ENCODE results near the gene ECD. TPM values are rescaled to one million over a fixed set of nuclear protein-coding genes. Genes with fewer than 3 reads are reported as not detected.
A peak's percentile ranks its signal among the peaks of the same experiment; 100 is the strongest.
"Not testable (repeated sequence)": the region's sequence is repeated elsewhere in the genome, so short reads cannot be mapped to it uniquely, and the experiment has no call there.

The ECD gene
- total RNA-seq, 1 experiment from 2014 or later = 33.7 TPM

DNA sequence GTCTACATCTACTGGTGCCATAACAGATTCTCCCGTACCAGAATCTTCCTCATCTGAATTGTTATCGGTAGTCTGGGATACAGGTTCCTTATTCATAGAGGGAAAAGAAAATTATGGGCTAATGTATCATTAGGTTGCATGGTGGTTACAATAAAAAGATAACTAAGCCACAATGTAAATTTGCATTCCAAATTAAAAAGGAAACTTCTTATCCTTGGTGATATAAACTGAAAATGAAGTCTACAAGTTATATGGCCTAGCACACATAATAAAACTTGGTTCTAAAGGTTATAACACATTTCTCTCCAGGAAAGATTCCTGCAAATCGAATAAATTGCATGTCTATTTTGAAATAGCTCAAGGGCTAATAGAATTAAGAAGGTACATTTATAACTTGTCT, 33.1 kb downstream of the ECD start:
- DNase-seq = no peak
- Histone ChIP-seq H3K36me3 (replicated peaks; ENCODE audit: control insufficient read depth, insufficient read depth, low read length) (peaks cover 14% of the 10 kb centered on the region), H3K27me3 (ENCODE audit: control insufficient read depth, insufficient read depth, low read length) (no peaks in the 10 kb centered on the region), H3K4me3 (ENCODE audit: insufficient read depth, low read depth, low read length) (no peak overlapping the region)

GRCh38 chr10:73131913-73132686, 35.7 kb downstream of the ECD start:
- Histone ChIP-seq H3K36me3 (replicated peaks; ENCODE audit: control insufficient read depth, insufficient read depth, low read length) (peaks cover 11% of the 10 kb centered on the region), H3K27me3 (ENCODE audit: control insufficient read depth, insufficient read depth, low read length) (no peaks in the 10 kb centered on the region), H3K4me3 (ENCODE audit: insufficient read depth, low read depth, low read length) (no peak overlapping the region)
- DNase-seq = no peak

- Histone ChIP-seq H3K27me3 (ENCODE audit: control insufficient read depth, insufficient read depth, low read length) (no peaks in the 10 kb centered on the region), H3K36me3 (replicated peaks; ENCODE audit: control insufficient read depth, insufficient read depth, low read length) (peaks cover 8% of the 10 kb centered on the region), H3K4me3 (ENCODE audit: insufficient read depth, low read depth, low read length) (no peak overlapping the region)
- no peak for DNase-seq
These were observed 36.5 kb downstream of the ECD start for GRCh38 chr10:73131301-73131700.

DNA sequence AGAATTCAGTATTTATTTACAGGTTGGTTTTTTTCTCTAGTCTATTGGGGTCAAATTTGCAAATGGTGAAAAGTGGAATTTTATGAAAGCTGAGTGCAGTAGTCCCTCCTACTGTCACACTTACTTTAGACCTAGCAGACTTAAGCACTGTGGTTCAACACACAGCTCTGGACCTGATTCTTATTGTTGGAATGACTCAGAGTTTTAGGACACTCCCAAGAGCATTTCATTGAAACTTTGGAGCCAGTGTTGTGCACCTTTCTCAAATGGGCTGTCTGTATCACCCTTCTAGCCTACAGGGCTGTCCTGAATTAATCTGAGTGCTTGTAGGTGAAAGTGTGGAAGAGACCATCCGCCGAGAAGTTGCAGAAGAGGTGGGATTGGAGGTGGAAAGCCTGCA, 41.5 kb downstream of the ECD start:
- Histone ChIP-seq H3K36me3 (replicated peaks; ENCODE audit: control insufficient read depth, insufficient read depth, low read length) (peaks cover 7% of the 10 kb centered on the region), H3K4me3 (ENCODE audit: insufficient read depth, low read depth, low read length) (no peak overlapping the region), H3K27me3 (ENCODE audit: control insufficient read depth, insufficient read depth, low read length) (no peaks in the 10 kb centered on the region)
- no peak for DNase-seq

DNA sequence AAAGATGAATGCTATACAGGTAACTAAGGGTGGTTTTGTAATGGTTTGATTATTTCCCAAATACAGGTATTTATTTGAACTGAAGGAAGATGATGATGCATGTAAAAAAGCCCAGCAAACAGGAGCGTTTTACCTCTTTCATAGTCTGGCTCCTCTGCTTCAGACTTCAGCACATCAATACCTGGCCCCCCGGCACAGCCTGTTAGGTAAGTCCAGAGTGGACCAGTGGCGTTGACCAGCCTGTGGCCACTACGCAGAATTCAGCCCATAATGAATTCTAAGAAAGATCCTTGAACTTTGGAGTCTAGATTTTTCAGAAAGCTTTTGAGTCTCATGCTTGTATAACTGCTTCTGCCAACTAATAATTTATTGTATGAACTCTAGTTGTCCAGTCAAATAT, 47.9 kb downstream of the ECD start:
- Histone ChIP-seq H3K36me3 (replicated peaks; ENCODE audit: control insufficient read depth, insufficient read depth, low read length) (peaks cover 2% of the 10 kb centered on the region), H3K4me3 (ENCODE audit: insufficient read depth, low read depth, low read length) (no peak overlapping the region), H3K27me3 (ENCODE audit: control insufficient read depth, insufficient read depth, low read length) (no peaks in the 10 kb centered on the region)
- DNase-seq = no peak

DNA sequence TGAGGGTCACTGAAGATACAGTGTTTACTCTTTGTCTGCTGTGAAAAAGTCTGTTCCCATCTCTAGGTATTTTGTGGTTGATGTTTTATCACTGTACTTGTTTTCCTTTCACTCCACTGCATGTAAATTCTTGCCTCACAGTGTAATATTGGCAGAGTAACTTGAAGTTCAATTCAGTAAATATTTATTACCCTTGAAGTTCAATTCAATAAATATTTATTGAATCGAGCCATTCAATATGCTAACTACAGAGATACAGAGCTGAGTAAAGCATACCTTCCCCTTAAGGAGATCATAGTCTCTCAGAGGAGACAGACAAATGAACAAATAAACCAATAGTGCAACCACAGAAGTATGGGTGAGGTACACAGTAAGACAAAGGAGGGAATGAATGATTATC, 48.4 kb downstream of the ECD start:
- Histone ChIP-seq H3K4me3 (ENCODE audit: insufficient read depth, low read depth, low read length) (no peak overlapping the region), H3K36me3 (replicated peaks; ENCODE audit: control insufficient read depth, insufficient read depth, low read length) (peaks cover 2% of the 10 kb centered on the region; the same call in 1 of the 2 replicates), H3K27me3 (ENCODE audit: control insufficient read depth, insufficient read depth, low read length) (no peaks in the 10 kb centered on the region)
- no peak for DNase-seq

DNA sequence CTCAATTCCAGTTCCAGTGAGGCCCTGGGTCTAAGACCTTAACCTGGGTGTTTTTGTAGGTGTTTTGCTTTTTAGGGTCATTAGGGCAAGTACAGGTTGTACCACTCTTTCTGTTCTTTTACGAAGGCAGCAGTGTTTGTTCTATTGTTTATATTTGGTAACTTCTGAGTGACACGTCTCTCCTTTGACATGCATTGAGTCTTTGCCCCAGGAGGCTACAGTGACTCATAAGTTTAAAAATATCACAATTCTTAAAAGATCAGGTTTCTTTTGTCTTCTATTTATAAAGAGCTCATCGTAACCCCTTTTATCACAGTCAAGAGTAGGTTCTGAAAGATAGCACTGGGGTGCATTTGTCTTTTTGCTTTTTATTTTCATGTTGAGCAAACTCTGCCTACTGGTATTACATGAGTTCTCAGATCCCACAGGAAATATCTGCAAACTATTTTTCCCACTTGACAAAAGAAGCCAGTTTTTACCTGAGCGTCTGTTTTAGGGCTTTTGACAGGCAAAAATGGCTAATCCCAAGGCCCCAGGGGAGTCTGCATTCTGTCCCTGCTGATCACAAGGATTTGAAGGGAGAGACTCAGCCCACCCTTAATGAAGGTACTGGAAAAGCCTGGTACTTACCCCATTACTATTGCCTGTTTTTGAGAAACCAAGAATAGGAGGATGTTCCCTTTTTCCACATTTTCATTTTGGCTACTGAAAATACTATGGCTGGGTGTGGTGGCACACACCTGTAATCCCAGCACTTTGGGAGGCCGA, 49.6 kb downstream of the ECD start:
- DNase-seq = peak; percentile 35
- no peak overlapping the region for H3K4me3 ChIP-seq (ENCODE audit: insufficient read depth, low read depth, low read length)
- H3K36me3 ChIP-seq (replicated peaks; ENCODE audit: control insufficient read depth, insufficient read depth, low read length) = no peaks in the 10 kb centered on the region
- no peaks in the 10 kb centered on the region for H3K27me3 ChIP-seq (ENCODE audit: control insufficient read depth, insufficient read depth, low read length)

- no peaks in the 10 kb centered on the region for H3K36me3 ChIP-seq (replicated peaks; ENCODE audit: control insufficient read depth, insufficient read depth, low read length)
- DNase-seq = no peak
- no peak overlapping the region for H3K4me3 ChIP-seq (ENCODE audit: insufficient read depth, low read depth, low read length)
- H3K27me3 ChIP-seq (ENCODE audit: control insufficient read depth, insufficient read depth, low read length) = no peaks in the 10 kb centered on the region
These were observed 51.8 kb downstream of the ECD start for GRCh38 chr10:73116017-73116416.

DNA sequence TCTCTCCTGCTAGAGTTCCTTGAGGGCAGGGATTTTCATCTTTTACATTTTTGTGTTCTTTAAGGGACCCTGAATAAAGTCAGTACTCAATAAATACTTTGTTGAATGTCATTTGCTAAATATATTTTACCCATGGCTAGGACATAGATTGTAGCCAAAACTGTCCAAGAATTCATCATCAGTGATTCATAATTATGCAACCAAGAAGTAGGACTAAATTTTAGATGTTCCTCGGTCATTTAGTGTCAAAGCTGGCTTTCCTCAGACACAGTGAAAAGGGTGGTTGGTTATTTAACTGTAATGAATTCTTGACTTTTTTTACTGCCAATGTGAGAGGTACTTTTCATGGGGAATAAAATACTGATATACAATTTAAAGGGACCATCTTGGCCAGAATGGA, 54.3 kb downstream of the ECD start:
- no peak overlapping the region for H3K4me3 ChIP-seq (ENCODE audit: insufficient read depth, low read depth, low read length)
- no peaks in the 10 kb centered on the region; the same call in 1 of the 2 replicates for H3K36me3 ChIP-seq (replicated peaks; ENCODE audit: control insufficient read depth, insufficient read depth, low read length)
- H3K27me3 ChIP-seq (ENCODE audit: control insufficient read depth, insufficient read depth, low read length) = no peaks in the 10 kb centered on the region
- DNase-seq = no peak

DNA sequence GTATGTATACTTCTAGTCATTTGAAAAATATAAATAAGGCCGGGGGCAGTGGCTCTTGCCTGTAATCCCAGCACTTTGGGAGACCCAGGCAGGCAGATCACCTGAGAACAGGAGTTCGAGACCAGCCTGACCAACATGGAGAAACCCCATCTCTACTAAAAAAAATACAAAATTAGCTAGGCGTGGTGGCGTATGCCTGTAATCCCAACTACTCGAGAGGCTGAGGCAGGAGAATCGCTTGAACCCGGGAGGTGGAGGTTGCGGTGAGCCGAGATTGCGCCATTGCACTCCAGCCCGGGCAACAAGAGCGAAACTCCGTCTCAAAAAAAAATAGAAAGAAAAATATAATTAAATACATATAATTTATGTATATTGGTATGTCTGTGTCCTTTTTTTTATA, 55.8 kb downstream of the ECD start:
- not testable (repeated sequence) for H3K4me3 ChIP-seq (ENCODE audit: insufficient read depth, low read depth, low read length); H3K27me3 ChIP-seq (ENCODE audit: control insufficient read depth, insufficient read depth, low read length); DNase-seq; H3K36me3 ChIP-seq (replicated peaks; ENCODE audit: control insufficient read depth, insufficient read depth, low read length)

- H3K36me3 ChIP-seq (replicated peaks; ENCODE audit: control insufficient read depth, insufficient read depth, low read length) = no peaks in the 10 kb centered on the region; the same call in 1 of the 2 replicates
- no peaks in the 10 kb centered on the region for H3K27me3 ChIP-seq (ENCODE audit: control insufficient read depth, insufficient read depth, low read length)
- peak within 1 kb of the TSS; percentile 46 for H3K4me3 ChIP-seq (ENCODE audit: insufficient read depth, low read depth, low read length)
- DNase-seq = peak; percentile 78
These were observed 57.4 kb downstream of the ECD start, which contains the start of gene NUDT13 for GRCh38 chr10:73110345-73110849. Gene NUDT13, plus strand, starts transcription at chr10:73110455. Its CDS starts 3,911 bp downstream, at chr10:73114366.

GRCh38 chr10:73109248-73109652, 58.6 kb downstream of the ECD start:
- not testable (repeated sequence) for H3K27me3 ChIP-seq (ENCODE audit: control insufficient read depth, insufficient read depth, low read length); H3K36me3 ChIP-seq (replicated peaks; ENCODE audit: control insufficient read depth, insufficient read depth, low read length); DNase-seq; H3K4me3 ChIP-seq (ENCODE audit: insufficient read depth, low read depth, low read length)

DNA sequence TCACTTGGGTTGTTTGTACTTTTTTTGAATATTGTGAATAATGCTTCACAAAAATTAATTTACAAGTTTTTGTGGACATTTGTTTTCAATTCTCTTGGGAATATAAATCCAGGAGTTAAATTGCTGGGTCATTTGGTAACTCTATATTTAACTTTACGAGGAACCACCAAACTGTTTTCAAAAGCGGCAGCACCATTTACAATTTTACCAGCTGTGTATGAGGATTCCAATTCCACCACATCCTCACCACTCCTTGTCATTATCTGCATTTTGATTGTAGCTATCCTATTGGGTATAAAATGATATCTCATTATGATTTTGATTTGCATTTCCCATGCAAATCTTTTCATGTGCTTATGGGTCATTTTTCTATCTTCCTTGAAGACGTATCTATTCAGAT, 61.5 kb downstream of the ECD start:
- H3K36me3 ChIP-seq (replicated peaks; ENCODE audit: control insufficient read depth, insufficient read depth, low read length) = no peaks in the 10 kb centered on the region; the same call in 1 of the 2 replicates
- DNase-seq = no peak
- no peaks in the 10 kb centered on the region for H3K27me3 ChIP-seq (ENCODE audit: control insufficient read depth, insufficient read depth, low read length)
- no peak overlapping the region for H3K4me3 ChIP-seq (ENCODE audit: insufficient read depth, low read depth, low read length)

- H3K27me3 ChIP-seq (ENCODE audit: control insufficient read depth, insufficient read depth, low read length) = no peaks in the 10 kb centered on the region
- no peaks in the 10 kb centered on the region for H3K36me3 ChIP-seq (replicated peaks; ENCODE audit: control insufficient read depth, insufficient read depth, low read length)
- no peak overlapping the region for H3K4me3 ChIP-seq (ENCODE audit: insufficient read depth, low read depth, low read length)
- no peak for DNase-seq
These were observed 68.7 kb downstream of the ECD start for GRCh38 chr10:73099141-73099540.

- no peak for DNase-seq
- H3K27me3 ChIP-seq (ENCODE audit: control insufficient read depth, insufficient read depth, low read length) = no peaks in the 10 kb centered on the region
- H3K4me3 ChIP-seq (ENCODE audit: insufficient read depth, low read depth, low read length) = peak overlapping the region; percentile 96
These were observed 70.5 kb downstream of the ECD start for GRCh38 chr10:73097305-73097670.

More at GRCh38 chr10:73097305-73097670, 70.5 kb downstream of the ECD start:
- no peaks in the 10 kb centered on the region for H3K36me3 ChIP-seq (replicated peaks; ENCODE audit: control insufficient read depth, insufficient read depth, low read length)

All from H7 (cell line).